ENCODE measurements around the gene M6PR. TPM values are rescaled to one million over a fixed set of nuclear protein-coding genes. Genes with fewer than 3 reads are reported as not detected.
A peak's percentile ranks its signal among the peaks of the same experiment; 100 is the strongest.
"Not testable (repeated sequence)": the region's sequence is repeated elsewhere in the genome, so short reads cannot be mapped to it uniquely, and the experiment has no call there.

The M6PR gene
- total RNA-seq, 1 experiment from 2014 or later, result 245 TPM

GRCh38 chr12:8950702-8951478 lies 1.4 kb upstream of the M6PR start:
- DNase-seq (ENCODE audit: low spot score), result no peak

- DNase-seq (ENCODE audit: low spot score), result no peak
Observed at GRCh38 chr12:8950221-8950527, 729 bp upstream of the M6PR start.

GRCh38 chr12:8948701-8949341 lies 624 bp downstream of the M6PR start:
- DNase-seq (ENCODE audit: low spot score), result no peak

- DNase-seq (ENCODE audit: low spot score), result no peak
Observed at GRCh38 chr12:8947737-8948136, 1.7 kb downstream of the M6PR start.

- DNase-seq (ENCODE audit: low spot score), result no peak
Observed at GRCh38 chr12:8946733-8947132, 2.7 kb downstream of the M6PR start.

GRCh38 chr12:8943565-8944186 lies 5.8 kb downstream of the M6PR start:
- no peak for DNase-seq (ENCODE audit: low spot score)

- DNase-seq (ENCODE audit: low spot score), result no peak
Observed at GRCh38 chr12:8941691-8942478, 7.6 kb downstream of the M6PR start.

- DNase-seq (ENCODE audit: low spot score), result not testable (repeated sequence)
Observed at GRCh38 chr12:8937842-8938442, 11.5 kb downstream of the M6PR start.

GRCh38 chr12:8936735-8937134 lies 12.7 kb downstream of the M6PR start:
- DNase-seq (ENCODE audit: low spot score), result no peak

- DNase-seq (ENCODE audit: low spot score), result not testable (repeated sequence)
Observed at GRCh38 chr12:8934080-8934479, 15.4 kb downstream of the M6PR start.

GRCh38 chr12:8932464-8932863 lies 17.0 kb downstream of the M6PR start:
- DNase-seq (ENCODE audit: low spot score), result not testable (repeated sequence)

GRCh38 chr12:8930655-8931323 lies 18.7 kb downstream of the M6PR start:
- not testable (repeated sequence) for DNase-seq (ENCODE audit: low spot score)

GRCh38 chr12:8922544-8922943 lies 26.9 kb downstream of the M6PR start:
- no peak for DNase-seq (ENCODE audit: low spot score)

- DNase-seq (ENCODE audit: low spot score), result not testable (repeated sequence)
Observed at GRCh38 chr12:8919643-8920042, 29.8 kb downstream of the M6PR start.

GRCh38 chr12:8917751-8918150 lies 31.7 kb downstream of the M6PR start:
- DNase-seq (ENCODE audit: low spot score), result no peak

GRCh38 chr12:8917031-8917430 lies 32.4 kb downstream of the M6PR start:
- DNase-seq (ENCODE audit: low spot score), result no peak

GRCh38 chr12:8916154-8916553 lies 33.3 kb downstream of the M6PR start:
- no peak for DNase-seq (ENCODE audit: low spot score)

GRCh38 chr12:8914716-8915526 lies 34.5 kb downstream of the M6PR start:
- peak; percentile 68 for DNase-seq (ENCODE audit: low spot score)

GRCh38 chr12:8914033-8914715 lies 35.3 kb downstream of the M6PR start, which contains the start of gene PHC1:
PHC1 (plus strand) TSS chr12:8914509; CDS start chr12:8917678, 3,169 bp downstream.
- peak; percentile 83 for DNase-seq (ENCODE audit: low spot score)

- DNase-seq (ENCODE audit: low spot score), result peak; percentile 9
Observed at GRCh38 chr12:8913702-8914032, 35.8 kb downstream of the M6PR start.

Measured in H4 (cell line).